Astrocyte (in vitro differentiated cells and primary cell): Measurements from ENCODE around the gene SLC39A9.

ENCODE experiments used
- CTCF ChIP-seq: IDR thresholded peaks from 2 replicates; pipeline ENCODE4 v1.5.1; 2011; ENCODE audit warnings: low read depth, mild to moderate bottlenecking, inconsistent platforms, low read length, moderate library complexity; ENCODE audit not compliant: insufficient read depth
- EZH2 ChIP-seq: IDR thresholded peaks from 2 replicates; pipeline ENCODE4 v1.6.1; 2012; ENCODE audit warnings: mild to moderate bottlenecking, low read length, inconsistent platforms; ENCODE audit not compliant: insufficient read depth

GRCh38 chr14:69357544-69358200 lies 40.8 kb upstream of the SLC39A9 start:
- no peak for TF ChIP-seq CTCF
- TF ChIP-seq EZH2: no peak
